ENCODE measurements around the gene DDX39A. TPM values are rescaled to one million over a fixed set of nuclear protein-coding genes. Genes with fewer than 3 reads are reported as not detected.
A peak's percentile ranks its signal among the peaks of the same experiment; 100 is the strongest.

DDX39A gene
- total and polyA plus RNA-seq, 2 of the 13 experiments (the other 11 are each of a cell fraction or from before 2014, with no cell fraction given) = 34.6 to 90.4 TPM

DNA sequence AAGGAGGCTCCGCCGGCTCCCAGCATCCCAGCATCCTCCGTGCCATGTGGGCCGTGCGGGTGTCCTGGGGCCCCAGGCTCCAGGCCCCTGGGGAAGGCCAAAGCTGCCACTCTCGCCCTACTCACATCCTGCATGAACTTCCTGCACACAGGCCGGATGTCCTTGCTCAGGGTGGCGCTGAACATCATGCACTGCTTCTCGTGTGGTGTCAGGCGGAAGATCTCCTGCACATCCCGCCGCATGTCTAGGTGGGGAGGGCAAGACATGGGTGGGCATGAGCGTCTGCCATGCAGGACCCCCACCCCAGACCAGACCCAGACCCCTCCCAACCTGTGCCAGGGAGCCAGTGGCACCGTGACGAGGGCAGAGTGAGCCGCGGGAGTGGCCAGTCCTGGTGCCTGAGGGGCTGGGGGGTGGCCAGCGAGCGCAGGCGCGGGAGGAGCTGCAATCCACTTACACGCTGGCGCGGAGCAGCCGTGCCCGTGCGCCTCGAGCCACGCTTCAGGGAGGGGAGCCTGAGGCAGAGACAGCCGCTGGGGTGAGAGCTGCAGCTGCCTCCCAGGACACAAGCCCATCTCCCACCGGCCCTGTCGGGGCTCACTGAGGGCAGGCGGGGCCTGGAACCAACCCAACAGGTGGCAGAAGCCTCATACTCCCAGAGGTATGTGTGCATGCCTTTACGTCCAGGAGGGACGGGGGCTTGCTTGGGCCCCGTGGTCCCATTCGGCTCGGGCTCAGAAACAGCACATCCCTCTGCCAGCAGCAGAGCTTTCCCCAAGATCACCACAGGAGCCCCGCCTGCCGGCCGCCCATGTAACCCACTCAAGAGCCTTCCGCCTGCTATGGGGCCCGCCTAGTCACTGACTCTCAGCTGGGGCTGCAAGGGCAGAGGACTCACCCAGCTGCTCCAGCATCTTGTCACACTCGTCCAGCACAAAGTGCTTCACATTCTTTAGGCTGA, 8.8 kb downstream of the DDX39A start:
- Histone ChIP-seq H3K27ac (ENCODE audit: extremely low read length, insufficient read depth, low read length) (no peak overlapping the region), H3K79me2 (ENCODE audit: insufficient read depth, low read length) (peaks cover 23% of the 10 kb centered on the region), H3K9ac (ENCODE audit: insufficient read depth, low read depth, low read length) (no peak overlapping the region), H4K20me1 (ENCODE audit: insufficient read depth, low read length) (peaks cover 10% of the 10 kb centered on the region; the same call in 1 of the 2 replicates), H3K36me3 (replicated peaks in 1 of 2; ENCODE audit: control insufficient read depth in 1 of 2, insufficient read depth in 2 of 2, low read length in 2 of 2) (peaks cover 40 to 61% of the 10 kb centered on the region in 2 experiments; a peak in 4 of 5 replicates), H3K9me3 (ENCODE audit: low read length) (no peaks in the 10 kb centered on the region), H3K4me2 (ENCODE audit: low read depth, low read length) (no peak overlapping the region), H3K27me3 (ENCODE audit: control insufficient read depth in 1 of 2, insufficient read depth in 2 of 2, low read length in 2 of 2) (no peaks in the 10 kb centered on the region), H3K4me3 (replicated peaks in 1 of 3; ENCODE audit: insufficient read depth in 1 of 3, low read depth in 2 of 3, low read length in 3 of 3) (no peak overlapping the region), H3K4me1 (ENCODE audit: insufficient read depth, low read length) (0 out of 2 replicates have a peak, but pooled peaks cover 12% of the 10 kb centered on the region), H2AFZ (ENCODE audit: low read length) (no peak overlapping the region)
- 97% methylated on average over 7 of the region's 44 CpGs for WGBS (ENCODE audit: low lambda C conversion rate)
- DNase-seq (ENCODE audit: low spot score) (no peak), ATAC-seq (no peak), FAIRE-seq (no peak)
- BruUV-seq (replicated peaks) = no TSS peak
- intact Hi-C loops (cut with micrococcal nuclease; ENCODE audit: unreplicated experiment) (no loop called here), in situ Hi-C loops (cut with HindIII; ENCODE audit: extremely low pct_ligation_motif_present, low pct_unique_long_range_greater_than_20kb) (loop anchor here (25.0 kb wide), 1 partner anchor 523 kb away; the partner anchor contains the start of gene NANOS3)
- POLR2A ChIA-PET = no interaction called here
- CTCF ChIA-PET (ENCODE audit: low intra/inter-chr PET ratio, low total read pairs) = no interaction called here
- TF ChIP-seq LBX2 (CRISPR knock-in tag; IDR thresholded peaks at IDR 0.05; ENCODE audit: borderline replicate concordance) (no peak), NR2F6 (IDR thresholded peaks at IDR 0.05) (no peak), NR2F6 (CRISPR knock-in tag; IDR thresholded peaks at IDR 0.05) (no peak), ZNF180 (CRISPR knock-in tag; IDR thresholded peaks at IDR 0.05; ENCODE audit: borderline replicate concordance, low read depth) (no peak), NFE2L1 (CRISPR knock-in tag; IDR thresholded peaks at IDR 0.05; ENCODE audit: borderline replicate concordance) (no peak), GABPA (IDR thresholded peaks at IDR 0.05; ENCODE audit: low read depth, low read length) (no peak), GABPA (CRISPR knock-in tag; IDR thresholded peaks at IDR 0.05; ENCODE audit: low read depth) (no peak), HNF4G (IDR thresholded peaks at IDR 0.05; ENCODE audit: borderline replicate concordance, low read depth, low read length) (no peak), HNF4G (CRISPR knock-in tag; IDR thresholded peaks at IDR 0.05; ENCODE audit: borderline replicate concordance, low read depth) (no peak), ZBTB34 (CRISPR knock-in tag; IDR thresholded peaks at IDR 0.05) (no peak), ZNF121 (CRISPR knock-in tag; IDR thresholded peaks at IDR 0.05) (no peak), SMYD3 (CRISPR knock-in tag; IDR thresholded peaks at IDR 0.05) (no peak), ZNF772 (CRISPR knock-in tag; IDR thresholded peaks at IDR 0.05) (no peak), HNRNPLL (IDR thresholded peaks at IDR 0.05; ENCODE audit: low read depth, low read length, poor library complexity, severe bottlenecking) (peak; percentile 13), XRCC5 (optimal IDR thresholded peaks at IDR 0.05; ENCODE audit: low read length) (no peak), NFE2 (CRISPR knock-in tag; IDR thresholded peaks at IDR 0.05) (no peak), AGO1 (IDR thresholded peaks at IDR 0.05; ENCODE audit: low read depth, low read length, poor library complexity, severe bottlenecking) (no peak), RNF2 (conservative IDR thresholded peaks at IDR 0.05; ENCODE audit: low read depth) (no peak), ELF4 (CRISPR knock-in tag; IDR thresholded peaks at IDR 0.05; ENCODE audit: borderline replicate concordance) (no peak)
- TF ChIP-seq, protein P1, sequence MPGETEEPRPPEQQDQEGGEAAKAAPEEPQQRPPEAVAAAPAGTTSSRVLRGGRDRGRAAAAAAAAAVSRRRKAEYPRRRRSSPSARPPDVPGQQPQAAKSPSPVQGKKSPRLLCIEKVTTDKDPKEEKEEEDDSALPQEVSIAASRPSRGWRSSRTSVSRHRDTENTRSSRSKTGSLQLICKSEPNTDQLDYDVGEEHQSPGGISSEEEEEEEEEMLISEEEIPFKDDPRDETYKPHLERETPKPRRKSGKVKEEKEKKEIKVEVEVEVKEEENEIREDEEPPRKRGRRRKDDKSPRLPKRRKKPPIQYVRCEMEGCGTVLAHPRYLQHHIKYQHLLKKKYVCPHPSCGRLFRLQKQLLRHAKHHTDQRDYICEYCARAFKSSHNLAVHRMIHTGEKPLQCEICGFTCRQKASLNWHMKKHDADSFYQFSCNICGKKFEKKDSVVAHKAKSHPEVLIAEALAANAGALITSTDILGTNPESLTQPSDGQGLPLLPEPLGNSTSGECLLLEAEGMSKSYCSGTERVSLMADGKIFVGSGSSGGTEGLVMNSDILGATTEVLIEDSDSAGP (CRISPR knock-in tag; IDR thresholded peaks at IDR 0.05; ENCODE audit: borderline replicate concordance) = 0 out of 2 replicates have a peak, but pooled peaks have one; percentile 2
